ENCODE measurements around the gene ADAMTS2.

ADAMTS2 gene

GRCh38 chr5:179183481-179183880 is 161.8 kb downstream of the ADAMTS2 start:
- no peak for TF ChIP-seq CTCF (IDR thresholded peaks at IDR 0.05; ENCODE audit: low read depth, low read length)
- no peak overlapping the region for H3K4me3 ChIP-seq (ENCODE audit: low read depth, low read length)

- no peak for TF ChIP-seq CTCF (IDR thresholded peaks at IDR 0.05; ENCODE audit: low read depth, low read length)
- H3K4me3 ChIP-seq (ENCODE audit: low read depth, low read length): no peak overlapping the region
These were observed 162.7 kb downstream of the ADAMTS2 start for GRCh38 chr5:179182601-179183000.

GRCh38 chr5:179181988-179182387 is 163.3 kb downstream of the ADAMTS2 start:
- H3K4me3 ChIP-seq (ENCODE audit: low read depth, low read length): no peak overlapping the region
- TF ChIP-seq CTCF (IDR thresholded peaks at IDR 0.05; ENCODE audit: low read depth, low read length): no peak

- no peak for TF ChIP-seq CTCF (IDR thresholded peaks at IDR 0.05; ENCODE audit: low read depth, low read length)
These were observed 164.2 kb downstream of the ADAMTS2 start for GRCh38 chr5:179180921-179181645.

GRCh38 chr5:179180061-179180610 is 165.1 kb downstream of the ADAMTS2 start:
- no peak overlapping the region for H3K4me3 ChIP-seq (ENCODE audit: low read depth, low read length)
- no peak for TF ChIP-seq CTCF (IDR thresholded peaks at IDR 0.05; ENCODE audit: low read depth, low read length)

More at GRCh38 chr5:179180921-179181645, 164.2 kb downstream of the ADAMTS2 start:
- H3K4me3 ChIP-seq (ENCODE audit: low read depth, low read length): no peak overlapping the region

GRCh38 chr5:179177711-179178575 is 167.3 kb downstream of the ADAMTS2 start:
- H3K4me3 ChIP-seq (ENCODE audit: low read depth, low read length): no peak overlapping the region
- TF ChIP-seq CTCF (IDR thresholded peaks at IDR 0.05; ENCODE audit: low read depth, low read length): no peak

All from WI38 (cell line).